OCI-LY7 (cell line): Measurements from ENCODE around the gene LGR6.
"Not testable (repeated sequence)": the region's sequence is repeated elsewhere in the genome, so short reads cannot be mapped to it uniquely, and the experiment has no call there.

Source experiments
- CTCF ChIP-seq: fragments of 200-600 bp; sonication (generic); conservative IDR thresholded peaks from 2 replicates; pipeline ENCODE4 v1.5.1; 2014; ENCODE audit warnings: mild to moderate bottlenecking, antibody characterized with exemption, low read length, moderate library complexity, mixed read lengths
- EZH2phosphoT487 ChIP-seq: fragments of 200-600 bp; sonication (generic); IDR thresholded peaks from 2 replicates; pipeline ENCODE4 v1.6.1; 2018; ENCODE audit warnings: low read depth, borderline replicate concordance, mild to moderate bottlenecking, mixed run types, antibody characterized with exemption, low read length, moderate library complexity, mixed read lengths

- not testable (repeated sequence) for TF ChIP-seq CTCF, EZH2phosphoT487
Measured at GRCh38 chr1:202167054-202167453, 26.5 kb upstream of the LGR6 start.
